HL-60 (cell line): ENCODE measurements around the gene MOB4.

Experiments used
- DNase-seq, 2 experiments: peaks; one replicate each; pipeline ENCODE4 v3.0.0-alpha.2; 2010 to 2020; ENCODE audit warnings: low read depth in 1 of 2, low spot score in 1 of 2
- H3K27ac ChIP-seq: fragments of 250-450 bp; sonication (Bioruptor Pico); replicated peaks from 2 replicates; pipeline ENCODE4 v1.5.1; 2020; ENCODE audit warnings: mild to moderate bottlenecking, moderate library complexity
- H3K27me3 ChIP-seq: fragments of 250-450 bp; sonication (Bioruptor Pico); 2 replicates; pipeline ENCODE4 v1.5.1; 2021; ENCODE audit warnings: mild to moderate bottlenecking, moderate library complexity; ENCODE audit not compliant: insufficient read depth, poor library complexity, severe bottlenecking
- H3K4me3 ChIP-seq: replicated peaks from 2 replicates; pipeline ENCODE4 v1.5.1; 2011; ENCODE audit warnings: mild to moderate bottlenecking, control low read depth, low read length; ENCODE audit not compliant: insufficient read depth
- CTCF ChIP-seq: IDR thresholded peaks from one replicate; pipeline ENCODE4 v1.5.1; 2011; ENCODE audit warnings: low read length, control low read depth, inconsistent platforms; ENCODE audit not compliant: insufficient read depth
- GABPA ChIP-seq: IDR thresholded peaks from 2 replicates; pipeline ENCODE4 v1.6.1; 2012; ENCODE audit warnings: low read depth
- POLR2AphosphoS5 ChIP-seq: IDR thresholded peaks from 2 replicates; pipeline ENCODE4 v1.6.1; 2012; ENCODE audit warnings: low read depth
- REST ChIP-seq: IDR thresholded peaks from 2 replicates; pipeline ENCODE4 v1.6.1; 2012; ENCODE audit warnings: low read depth; ENCODE audit not compliant: insufficient replicate concordance
- SPI1 ChIP-seq: IDR thresholded peaks from 2 replicates; pipeline ENCODE4 v1.6.1; 2012; ENCODE audit warnings: low read depth, mild to moderate bottlenecking, borderline replicate concordance

MOB4 gene

GRCh38 chr2:197496695-197497094 lies 19.2 kb upstream of the MOB4 start:
- no peak overlapping the region for H3K27ac ChIP-seq
- TF ChIP-seq CTCF (no peak), GABPA (no peak), REST (no peak), POLR2AphosphoS5 (no peak), SPI1 (no peak)
- DNase-seq = no peak

GRCh38 chr2:197497326-197497725 lies 18.5 kb upstream of the MOB4 start:
- Histone ChIP-seq H3K4me3 (peak overlapping the region; percentile 81), H3K27me3 (no peaks in the 10 kb centered on the region)

More at GRCh38 chr2:197496695-197497094, 19.2 kb upstream of the MOB4 start:
- Histone ChIP-seq H3K27me3 (no peaks in the 10 kb centered on the region), H3K4me3 (peak overlapping the region; percentile 81)

More at GRCh38 chr2:197497326-197497725, 18.5 kb upstream of the MOB4 start:
- H3K27ac ChIP-seq = no peak overlapping the region
- no peak for DNase-seq
- no peak for TF ChIP-seq CTCF
- no peak for TF ChIP-seq REST
- no peak for TF ChIP-seq GABPA
- TF ChIP-seq POLR2AphosphoS5 = no peak
- no peak for TF ChIP-seq SPI1
